Measurements from ENCODE around the gene ZNF473.

DNA sequence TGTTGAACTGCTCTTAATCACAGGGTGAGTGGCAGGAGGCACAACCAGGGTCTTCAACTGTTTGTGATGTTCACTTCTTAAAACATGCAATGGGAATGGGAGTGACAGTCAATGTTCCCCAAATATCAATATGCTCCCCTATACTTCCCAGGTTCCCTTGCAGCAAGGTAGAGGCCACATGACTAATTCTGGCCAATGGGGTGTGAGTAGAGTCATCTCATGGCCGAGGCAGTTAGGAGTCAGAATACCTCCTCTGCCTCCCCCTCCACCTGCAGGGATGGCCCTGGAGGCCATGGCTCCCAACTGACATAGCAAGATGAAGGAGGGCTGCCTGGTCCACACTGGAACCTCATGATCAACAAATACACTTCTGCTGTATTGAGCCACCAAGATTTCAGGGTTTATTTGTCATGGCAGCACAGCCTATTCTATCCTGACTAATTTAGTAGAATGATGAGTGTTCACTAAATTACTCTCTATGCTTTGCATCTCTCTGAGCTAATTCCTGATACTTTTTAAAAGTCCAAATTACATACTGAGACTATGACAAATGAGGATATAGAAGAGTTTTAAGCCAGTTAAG lies 9.5 kb upstream of the ZNF473 start:
- TF ChIP-seq, protein P1, sequence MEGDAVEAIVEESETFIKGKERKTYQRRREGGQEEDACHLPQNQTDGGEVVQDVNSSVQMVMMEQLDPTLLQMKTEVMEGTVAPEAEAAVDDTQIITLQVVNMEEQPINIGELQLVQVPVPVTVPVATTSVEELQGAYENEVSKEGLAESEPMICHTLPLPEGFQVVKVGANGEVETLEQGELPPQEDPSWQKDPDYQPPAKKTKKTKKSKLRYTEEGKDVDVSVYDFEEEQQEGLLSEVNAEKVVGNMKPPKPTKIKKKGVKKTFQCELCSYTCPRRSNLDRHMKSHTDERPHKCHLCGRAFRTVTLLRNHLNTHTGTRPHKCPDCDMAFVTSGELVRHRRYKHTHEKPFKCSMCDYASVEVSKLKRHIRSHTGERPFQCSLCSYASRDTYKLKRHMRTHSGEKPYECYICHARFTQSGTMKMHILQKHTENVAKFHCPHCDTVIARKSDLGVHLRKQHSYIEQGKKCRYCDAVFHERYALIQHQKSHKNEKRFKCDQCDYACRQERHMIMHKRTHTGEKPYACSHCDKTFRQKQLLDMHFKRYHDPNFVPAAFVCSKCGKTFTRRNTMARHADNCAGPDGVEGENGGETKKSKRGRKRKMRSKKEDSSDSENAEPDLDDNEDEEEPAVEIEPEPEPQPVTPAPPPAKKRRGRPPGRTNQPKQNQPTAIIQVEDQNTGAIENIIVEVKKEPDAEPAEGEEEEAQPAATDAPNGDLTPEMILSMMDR (IDR thresholded peaks at IDR 0.05), result no peak
- TF ChIP-seq ZNF121 (CRISPR knock-in tag; IDR thresholded peaks at IDR 0.05) (no peak), ZNF232 (CRISPR knock-in tag; IDR thresholded peaks at IDR 0.05) (no peak), ZNF423 (CRISPR knock-in tag; IDR thresholded peaks at IDR 0.05) (no peak), FOXP1 (CRISPR knock-in tag; IDR thresholded peaks at IDR 0.05; ENCODE audit: borderline replicate concordance) (no peak)
- TF ChIP-seq, protein P2, sequence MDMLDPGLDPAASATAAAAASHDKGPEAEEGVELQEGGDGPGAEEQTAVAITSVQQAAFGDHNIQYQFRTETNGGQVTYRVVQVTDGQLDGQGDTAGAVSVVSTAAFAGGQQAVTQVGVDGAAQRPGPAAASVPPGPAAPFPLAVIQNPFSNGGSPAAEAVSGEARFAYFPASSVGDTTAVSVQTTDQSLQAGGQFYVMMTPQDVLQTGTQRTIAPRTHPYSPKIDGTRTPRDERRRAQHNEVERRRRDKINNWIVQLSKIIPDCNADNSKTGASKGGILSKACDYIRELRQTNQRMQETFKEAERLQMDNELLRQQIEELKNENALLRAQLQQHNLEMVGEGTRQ (CRISPR knock-in tag; IDR thresholded peaks at IDR 0.05), result peak; percentile 28; the same call in 1 of the 2 replicates
- TF ChIP-seq, protein P3, sequence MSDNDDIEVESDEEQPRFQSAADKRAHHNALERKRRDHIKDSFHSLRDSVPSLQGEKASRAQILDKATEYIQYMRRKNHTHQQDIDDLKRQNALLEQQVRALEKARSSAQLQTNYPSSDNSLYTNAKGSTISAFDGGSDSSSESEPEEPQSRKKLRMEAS (CRISPR knock-in tag; IDR thresholded peaks at IDR 0.05), result no peak
- TF ChIP-seq, protein P4, sequence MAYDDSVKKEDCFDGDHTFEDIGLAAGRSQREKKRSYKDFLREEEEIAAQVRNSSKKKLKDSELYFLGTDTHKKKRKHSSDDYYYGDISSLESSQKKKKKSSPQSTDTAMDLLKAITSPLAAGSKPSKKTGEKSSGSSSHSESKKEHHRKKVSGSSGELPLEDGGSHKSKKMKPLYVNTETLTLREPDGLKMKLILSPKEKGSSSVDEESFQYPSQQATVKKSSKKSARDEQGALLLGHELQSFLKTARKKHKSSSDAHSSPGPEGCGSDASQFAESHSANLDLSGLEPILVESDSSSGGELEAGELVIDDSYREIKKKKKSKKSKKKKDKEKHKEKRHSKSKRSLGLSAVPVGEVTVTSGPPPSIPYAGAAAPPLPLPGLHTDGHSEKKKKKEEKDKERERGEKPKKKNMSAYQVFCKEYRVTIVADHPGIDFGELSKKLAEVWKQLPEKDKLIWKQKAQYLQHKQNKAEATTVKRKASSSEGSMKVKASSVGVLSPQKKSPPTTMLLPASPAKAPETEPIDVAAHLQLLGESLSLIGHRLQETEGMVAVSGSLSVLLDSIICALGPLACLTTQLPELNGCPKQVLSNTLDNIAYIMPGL (CRISPR knock-in tag; IDR thresholded peaks at IDR 0.05), result no peak
- TF ChIP-seq, protein P5, sequence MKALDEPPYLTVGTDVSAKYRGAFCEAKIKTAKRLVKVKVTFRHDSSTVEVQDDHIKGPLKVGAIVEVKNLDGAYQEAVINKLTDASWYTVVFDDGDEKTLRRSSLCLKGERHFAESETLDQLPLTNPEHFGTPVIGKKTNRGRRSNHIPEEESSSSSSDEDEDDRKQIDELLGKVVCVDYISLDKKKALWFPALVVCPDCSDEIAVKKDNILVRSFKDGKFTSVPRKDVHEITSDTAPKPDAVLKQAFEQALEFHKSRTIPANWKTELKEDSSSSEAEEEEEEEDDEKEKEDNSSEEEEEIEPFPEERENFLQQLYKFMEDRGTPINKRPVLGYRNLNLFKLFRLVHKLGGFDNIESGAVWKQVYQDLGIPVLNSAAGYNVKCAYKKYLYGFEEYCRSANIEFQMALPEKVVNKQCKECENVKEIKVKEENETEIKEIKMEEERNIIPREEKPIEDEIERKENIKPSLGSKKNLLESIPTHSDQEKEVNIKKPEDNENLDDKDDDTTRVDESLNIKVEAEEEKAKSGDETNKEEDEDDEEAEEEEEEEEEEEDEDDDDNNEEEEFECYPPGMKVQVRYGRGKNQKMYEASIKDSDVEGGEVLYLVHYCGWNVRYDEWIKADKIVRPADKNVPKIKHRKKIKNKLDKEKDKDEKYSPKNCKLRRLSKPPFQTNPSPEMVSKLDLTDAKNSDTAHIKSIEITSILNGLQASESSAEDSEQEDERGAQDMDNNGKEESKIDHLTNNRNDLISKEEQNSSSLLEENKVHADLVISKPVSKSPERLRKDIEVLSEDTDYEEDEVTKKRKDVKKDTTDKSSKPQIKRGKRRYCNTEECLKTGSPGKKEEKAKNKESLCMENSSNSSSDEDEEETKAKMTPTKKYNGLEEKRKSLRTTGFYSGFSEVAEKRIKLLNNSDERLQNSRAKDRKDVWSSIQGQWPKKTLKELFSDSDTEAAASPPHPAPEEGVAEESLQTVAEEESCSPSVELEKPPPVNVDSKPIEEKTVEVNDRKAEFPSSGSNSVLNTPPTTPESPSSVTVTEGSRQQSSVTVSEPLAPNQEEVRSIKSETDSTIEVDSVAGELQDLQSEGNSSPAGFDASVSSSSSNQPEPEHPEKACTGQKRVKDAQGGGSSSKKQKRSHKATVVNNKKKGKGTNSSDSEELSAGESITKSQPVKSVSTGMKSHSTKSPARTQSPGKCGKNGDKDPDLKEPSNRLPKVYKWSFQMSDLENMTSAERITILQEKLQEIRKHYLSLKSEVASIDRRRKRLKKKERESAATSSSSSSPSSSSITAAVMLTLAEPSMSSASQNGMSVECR (CRISPR knock-in tag; IDR thresholded peaks at IDR 0.05; ENCODE audit: borderline replicate concordance), result no peak

All from WTC11 (cell line).